SK-N-SH (cell line): ENCODE data around the gene BAK1. TPM values are rescaled to one million over a fixed set of nuclear protein-coding genes. Genes with fewer than 3 reads are reported as not detected.

Experiments used
- CTCF ChIA-PET: fragments of 300-600, 350-600 bp; formaldehyde crosslinking; extraction: SDS; loops from one replicate; lab custom pipeline; 2021; lab: Yijun Ruan, JAX
- POLR2A ChIA-PET: fragments of 350-600 bp; sonication (Branson Sonifier 250); formaldehyde crosslinking; extraction: SDS; loops from one replicate; lab custom pipeline; 2020; ENCODE audit warnings: antibody characterized with exemption, inconsistent platforms; lab: Yijun Ruan, JAX
- DNase-seq: peaks from one replicate; pipeline ENCODE4 v3.0.0; 2012
- H2AFZ ChIP-seq: fragments of 200-600 bp; sonication (generic); 2 replicates; pipeline ENCODE4 v1.8.1; 2016; ENCODE audit warnings: antibody characterized with exemption, mild to moderate bottlenecking, low read depth
- H3F3A ChIP-seq: fragments of 200-600 bp; sonication (generic); replicated peaks from 2 replicates; pipeline ENCODE3; 2016; ENCODE audit warnings: antibody characterized with exemption, mild to moderate bottlenecking; ENCODE audit not compliant: insufficient read depth
- H3K27ac ChIP-seq, 2 experiments: fragments of 200-500 bp in 1 of 2; fragments of 200-600 bp in 1 of 2; sonication (Bioruptor generic) in 1 of 2; sonication (generic), shearing (Covaris generic) in 1 of 2; 2 replicates each; pipeline versions ENCODE4 v1.5.1 to v1.6.1; 2014 to 2016; ENCODE audit warnings: low read depth in 2 of 2, inconsistent platforms in 1 of 2, low read length in 1 of 2, mild to moderate bottlenecking in 1 of 2, mixed read lengths in 1 of 2
- H3K27me3 ChIP-seq: fragments of 200-600 bp; sonication (generic), shearing (Covaris generic); 2 replicates; pipeline ENCODE4 v1.6.1; 2016; ENCODE audit warnings: mixed run types; ENCODE audit not compliant: insufficient read depth
- H3K36me3 ChIP-seq, 2 experiments: fragments of 200-500 bp in 1 of 2; fragments of 200-600 bp in 1 of 2; sonication (Bioruptor generic) in 1 of 2; sonication (generic) in 1 of 2; replicated peaks in 1 of 2; 2 replicates each; pipeline versions ENCODE3 to v1.5.1; 2014 to 2016; ENCODE audit warnings: low read length in 1 of 2, mild to moderate bottlenecking in 1 of 2; ENCODE audit not compliant: insufficient read depth in 2 of 2, control insufficient read depth in 1 of 2
- H3K4me1 ChIP-seq, 2 experiments: fragments of 200-500 bp in 1 of 2; fragments of 200-600 bp in 1 of 2; sonication (Bioruptor generic) in 1 of 2; sonication (generic), shearing (Covaris generic) in 1 of 2; 2 replicates each; pipeline versions ENCODE4 v1.5.1 to v1.6.1; 2014 to 2016; ENCODE audit warnings: low read depth in 1 of 2, low read length in 1 of 2, mixed run types in 1 of 2; ENCODE audit not compliant: insufficient read depth in 2 of 2, control insufficient read depth in 1 of 2
- H3K4me2 ChIP-seq: fragments of 200-600 bp; sonication (generic), shearing (Covaris generic); 2 replicates; pipeline ENCODE4 v1.6.1; 2017; ENCODE audit warnings: mixed run types
- H3K4me3 ChIP-seq, 2 experiments: fragments of 200-500 bp in 1 of 2; fragments of 200-600 bp in 1 of 2; sonication (Bioruptor generic) in 1 of 2; sonication (generic), shearing (Covaris generic) in 1 of 2; 2 replicates each; pipeline versions ENCODE4 v1.5.1 to v1.8.1; 2014 to 2016; ENCODE audit warnings: low read depth in 2 of 2, inconsistent platforms in 1 of 2, low read length in 1 of 2, mild to moderate bottlenecking in 1 of 2, mixed read lengths in 1 of 2, moderate library complexity in 1 of 2
- H3K79me2 ChIP-seq: fragments of 200-600 bp; sonication (generic); 2 replicates; pipeline ENCODE4 v1.8.1; 2017; ENCODE audit warnings: mild to moderate bottlenecking; ENCODE audit not compliant: insufficient read depth
- H3K9ac ChIP-seq: fragments of 200-600 bp; sonication (generic); 2 replicates; pipeline ENCODE4 v1.6.1; 2017; ENCODE audit warnings: mixed run types
- H3K9me2 ChIP-seq: fragments of 200-600 bp; sonication (generic); 2 replicates; pipeline ENCODE4 v1.6.1; 2017; ENCODE audit warnings: mixed run types
- H3K9me3 ChIP-seq: fragments of 200-600 bp; sonication (generic); 2 replicates; pipeline ENCODE4 v1.6.1; 2017; ENCODE audit warnings: mixed run types, mild to moderate bottlenecking, moderate library complexity
- H4K20me1 ChIP-seq: fragments of 200-600 bp; sonication (generic); 2 replicates; pipeline ENCODE4 v1.6.1; 2017; ENCODE audit warnings: mild to moderate bottlenecking, mixed run types; ENCODE audit not compliant: insufficient read depth
- CHD2 ChIP-seq: fragments of 150-350 bp; IDR thresholded peaks from 2 replicates; pipeline ENCODE4 v1.6.1; 2018; ENCODE audit warnings: low read length; ENCODE audit not compliant: partially characterized antibody
- ELF1 ChIP-seq: IDR thresholded peaks from 2 replicates; pipeline ENCODE4 v1.4.0; 2012
- EZH2phosphoT487 ChIP-seq: fragments of 200-600 bp; sonication (generic); IDR thresholded peaks from 2 replicates; pipeline ENCODE4 v1.6.1; 2017; ENCODE audit warnings: low read depth, mixed run types, mild to moderate bottlenecking, antibody characterized with exemption, moderate library complexity, borderline replicate concordance
- FOXM1 ChIP-seq: IDR thresholded peaks from 2 replicates; pipeline ENCODE4 v1.4.0; 2012; ENCODE audit warnings: low read depth, mild to moderate bottlenecking
- GABPA ChIP-seq: IDR thresholded peaks from 2 replicates; pipeline ENCODE4 v1.4.0; 2012; ENCODE audit warnings: low read depth, mild to moderate bottlenecking
- GATA2 ChIP-seq: sonication (generic); formaldehyde crosslinking; IDR thresholded peaks from 2 replicates; pipeline ENCODE4 v1.5.0; 2020; ENCODE audit warnings: mild to moderate bottlenecking, missing genetic modification reagents
- JUND ChIP-seq: IDR thresholded peaks from 2 replicates; pipeline ENCODE4 v1.4.0; 2012
- MXI1 ChIP-seq: IDR thresholded peaks from 2 replicates; pipeline ENCODE4 v1.6.1; 2012; ENCODE audit warnings: mild to moderate bottlenecking, low read depth, low read length, improper control_type of control experiment
- NFIC ChIP-seq: IDR thresholded peaks from 2 replicates; pipeline ENCODE4 v1.4.0; 2012; ENCODE audit warnings: borderline replicate concordance
- NRF1 ChIP-seq: IDR thresholded peaks from 2 replicates; pipeline ENCODE4 v1.6.1; 2012; ENCODE audit warnings: low read depth, mild to moderate bottlenecking, low read length
- RAD21 ChIP-seq: IDR thresholded peaks from 2 replicates; pipeline ENCODE4 v1.6.1; 2012; ENCODE audit warnings: mild to moderate bottlenecking, low read length
- SIN3A ChIP-seq: IDR thresholded peaks from 2 replicates; pipeline ENCODE4 v1.6.1; 2012; ENCODE audit warnings: low read depth, mild to moderate bottlenecking, low read length, moderate library complexity, borderline replicate concordance
- TAF1 ChIP-seq: IDR thresholded peaks from 2 replicates; pipeline ENCODE4 v1.6.1; 2012; ENCODE audit warnings: low read depth, mild to moderate bottlenecking, low read length, moderate library complexity, borderline replicate concordance
- TEAD4 ChIP-seq: IDR thresholded peaks from 2 replicates; pipeline ENCODE4 v1.4.0; 2012; ENCODE audit warnings: mild to moderate bottlenecking, borderline replicate concordance; ENCODE audit not compliant: insufficient read depth
- WGBS: methylation state at CpG from one replicate; pipeline ENCODE4 v1.1.6; 2017; ENCODE audit warnings: low lambda C conversion rate; 5-methylcytosine and 5-hydroxymethylcytosine counted together
- polyA plus RNA-seq, 3 experiments: library from polyadenylated mRNA; depleted of rRNA; stranded (reverse); fragments of >200 nt; gene quantifications; 2 replicates each; pipeline ENCODE4 v1.2.3, GENCODE V29; 2012
- TF ChIP-seq, protein P1 (sequence below): IDR thresholded peaks from 2 replicates; pipeline ENCODE4 v1.4.0; 2012; ENCODE audit warnings: low read depth, borderline replicate concordance
- TF ChIP-seq, protein P2 (sequence below): IDR thresholded peaks from 2 replicates; pipeline ENCODE4 v1.6.1; 2012; ENCODE audit warnings: mild to moderate bottlenecking, low read depth, low read length, moderate library complexity
- TF ChIP-seq, protein P3 (sequence below): fragments of 150-350 bp; IDR thresholded peaks from 2 replicates; pipeline ENCODE4 v1.6.1; 2017; ENCODE audit warnings: antibody characterized with exemption, low read length, low read depth, borderline replicate concordance

The BAK1 gene
- polyA plus RNA-seq, 1 of the 3 experiments (the other 2 are of a cell fraction), result 15.4 TPM

DNA sequence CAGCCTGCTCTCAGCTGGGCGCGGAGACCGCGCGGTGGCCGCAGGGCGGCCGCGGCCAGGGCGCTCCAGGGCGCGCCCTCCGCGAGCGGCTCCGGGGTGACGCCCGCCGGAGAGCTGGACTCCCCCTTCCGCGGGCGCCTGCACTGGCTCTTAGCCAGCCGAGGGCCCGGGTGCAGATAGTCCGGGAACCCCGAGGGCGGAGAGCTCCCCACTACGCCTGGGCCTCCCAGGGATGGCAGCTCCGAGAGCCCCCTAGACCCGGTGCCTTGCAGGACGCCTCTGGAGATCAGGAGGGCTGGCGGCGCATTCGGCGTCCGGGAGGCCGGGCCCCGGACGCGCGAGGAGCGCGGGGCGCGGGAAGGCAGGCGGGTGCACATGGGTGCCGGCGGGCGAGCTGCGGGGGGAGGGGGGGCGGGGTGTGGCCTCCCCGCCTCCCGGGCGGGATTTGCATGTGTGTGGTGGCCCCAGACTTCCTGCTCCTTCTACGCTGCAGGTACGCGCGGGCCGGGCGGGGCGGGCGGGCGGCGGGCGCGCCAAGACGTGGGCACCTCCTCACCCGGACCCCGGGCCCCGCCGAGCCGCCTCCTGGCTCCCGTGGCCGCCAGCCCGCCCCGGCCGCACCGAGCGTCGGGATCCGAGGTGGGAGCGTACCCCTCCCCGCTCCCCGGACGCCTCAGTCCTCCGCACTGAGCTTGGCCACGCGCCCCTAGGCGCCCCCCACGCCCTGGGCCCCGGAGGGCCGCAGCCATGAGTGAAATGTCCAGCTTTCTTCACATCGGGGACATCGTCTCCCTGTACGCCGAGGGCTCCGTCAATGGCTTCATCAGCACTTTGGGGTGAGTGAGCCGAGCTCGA, 41.0 kb upstream of the BAK1 start, which contains the start of gene ITPR3:
Gene ITPR3, plus strand, starts transcription at position 467 of the 855 bp plus-strand sequence. Its CDS starts 281 bp downstream, at position 748.
- peak; percentile 86 for DNase-seq
- CTCF ChIA-PET, result interaction anchor here (0.8 to 3.3 kb wide), 11 partner anchors 9 to 434 kb away, joined by 3 to 18 read pairs (median 5); partner anchors contain the start of gene UQCC2
- Histone ChIP-seq H3K4me2 (peak within 1 kb of the TSS; percentile 90), H3K9me2 (no peaks in the 10 kb centered on the region), H3K4me3 (peak within 1 kb of the TSS; percentile 57 to 76), H3K4me1 (peaks cover 0 to 19% of the 10 kb centered on the region in 2 experiments; a peak in 1 of 4 replicates), H4K20me1 (no peaks in the 10 kb centered on the region), H3K27me3 (no peaks in the 10 kb centered on the region), H3K9ac (peak within 1 kb of the TSS; percentile 72), H2AFZ (peak within 1 kb of the TSS; percentile 91), H3K9me3 (no peaks in the 10 kb centered on the region), H3K27ac (peak within 1 kb of the TSS in 1 of 2 experiments; percentile 45; a peak in 3 of 4 replicates), H3K36me3 (no peaks in the 10 kb centered on the region), H3F3A (peaks cover 6% of the 10 kb centered on the region), H3K79me2 (no peaks in the 10 kb centered on the region)
- 12% methylated on average over 40 of the region's 99 CpGs for WGBS
- TF ChIP-seq SIN3A (no peak), RAD21 (no peak), NRF1 (no peak), GATA2 (no peak), ELF1 (no peak), CHD2 (no peak), MXI1 (no peak), NFIC (no peak), JUND (no peak), GABPA (no peak), FOXM1 (no peak), TEAD4 (no peak), EZH2phosphoT487 (no peak), TAF1 (no peak)
- TF ChIP-seq, protein P1, sequence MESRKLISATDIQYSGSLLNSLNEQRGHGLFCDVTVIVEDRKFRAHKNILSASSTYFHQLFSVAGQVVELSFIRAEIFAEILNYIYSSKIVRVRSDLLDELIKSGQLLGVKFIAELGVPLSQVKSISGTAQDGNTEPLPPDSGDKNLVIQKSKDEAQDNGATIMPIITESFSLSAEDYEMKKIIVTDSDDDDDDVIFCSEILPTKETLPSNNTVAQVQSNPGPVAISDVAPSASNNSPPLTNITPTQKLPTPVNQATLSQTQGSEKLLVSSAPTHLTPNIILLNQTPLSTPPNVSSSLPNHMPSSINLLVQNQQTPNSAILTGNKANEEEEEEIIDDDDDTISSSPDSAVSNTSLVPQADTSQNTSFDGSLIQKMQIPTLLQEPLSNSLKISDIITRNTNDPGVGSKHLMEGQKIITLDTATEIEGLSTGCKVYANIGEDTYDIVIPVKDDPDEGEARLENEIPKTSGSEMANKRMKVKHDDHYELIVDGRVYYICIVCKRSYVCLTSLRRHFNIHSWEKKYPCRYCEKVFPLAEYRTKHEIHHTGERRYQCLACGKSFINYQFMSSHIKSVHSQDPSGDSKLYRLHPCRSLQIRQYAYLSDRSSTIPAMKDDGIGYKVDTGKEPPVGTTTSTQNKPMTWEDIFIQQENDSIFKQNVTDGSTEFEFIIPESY, result no peak
- TF ChIP-seq, protein P2, sequence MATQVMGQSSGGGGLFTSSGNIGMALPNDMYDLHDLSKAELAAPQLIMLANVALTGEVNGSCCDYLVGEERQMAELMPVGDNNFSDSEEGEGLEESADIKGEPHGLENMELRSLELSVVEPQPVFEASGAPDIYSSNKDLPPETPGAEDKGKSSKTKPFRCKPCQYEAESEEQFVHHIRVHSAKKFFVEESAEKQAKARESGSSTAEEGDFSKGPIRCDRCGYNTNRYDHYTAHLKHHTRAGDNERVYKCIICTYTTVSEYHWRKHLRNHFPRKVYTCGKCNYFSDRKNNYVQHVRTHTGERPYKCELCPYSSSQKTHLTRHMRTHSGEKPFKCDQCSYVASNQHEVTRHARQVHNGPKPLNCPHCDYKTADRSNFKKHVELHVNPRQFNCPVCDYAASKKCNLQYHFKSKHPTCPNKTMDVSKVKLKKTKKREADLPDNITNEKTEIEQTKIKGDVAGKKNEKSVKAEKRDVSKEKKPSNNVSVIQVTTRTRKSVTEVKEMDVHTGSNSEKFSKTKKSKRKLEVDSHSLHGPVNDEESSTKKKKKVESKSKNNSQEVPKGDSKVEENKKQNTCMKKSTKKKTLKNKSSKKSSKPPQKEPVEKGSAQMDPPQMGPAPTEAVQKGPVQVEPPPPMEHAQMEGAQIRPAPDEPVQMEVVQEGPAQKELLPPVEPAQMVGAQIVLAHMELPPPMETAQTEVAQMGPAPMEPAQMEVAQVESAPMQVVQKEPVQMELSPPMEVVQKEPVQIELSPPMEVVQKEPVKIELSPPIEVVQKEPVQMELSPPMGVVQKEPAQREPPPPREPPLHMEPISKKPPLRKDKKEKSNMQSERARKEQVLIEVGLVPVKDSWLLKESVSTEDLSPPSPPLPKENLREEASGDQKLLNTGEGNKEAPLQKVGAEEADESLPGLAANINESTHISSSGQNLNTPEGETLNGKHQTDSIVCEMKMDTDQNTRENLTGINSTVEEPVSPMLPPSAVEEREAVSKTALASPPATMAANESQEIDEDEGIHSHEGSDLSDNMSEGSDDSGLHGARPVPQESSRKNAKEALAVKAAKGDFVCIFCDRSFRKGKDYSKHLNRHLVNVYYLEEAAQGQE, result no peak
- TF ChIP-seq, protein P3, sequence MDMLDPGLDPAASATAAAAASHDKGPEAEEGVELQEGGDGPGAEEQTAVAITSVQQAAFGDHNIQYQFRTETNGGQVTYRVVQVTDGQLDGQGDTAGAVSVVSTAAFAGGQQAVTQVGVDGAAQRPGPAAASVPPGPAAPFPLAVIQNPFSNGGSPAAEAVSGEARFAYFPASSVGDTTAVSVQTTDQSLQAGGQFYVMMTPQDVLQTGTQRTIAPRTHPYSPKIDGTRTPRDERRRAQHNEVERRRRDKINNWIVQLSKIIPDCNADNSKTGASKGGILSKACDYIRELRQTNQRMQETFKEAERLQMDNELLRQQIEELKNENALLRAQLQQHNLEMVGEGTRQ, result no peak
- POLR2A ChIA-PET, result interaction anchor here (0.9 to 1.7 kb wide), 4 partner anchors 10 to 34 kb away, joined by 3 to 11 read pairs (median 5); no protein-coding TSS in a partner anchor
